Purkinje cell (primary cell): Measurements from ENCODE around the gene GUCA1C. TPM values are rescaled to one million over a fixed set of nuclear protein-coding genes. Genes with fewer than 3 reads are reported as not detected.

Experiments
- polyA plus RNA-seq: library from polyadenylated mRNA; unstranded; fragments of >200 nt; fragmentation: Nextera tagmentation; gene quantifications from 2 replicates; pipeline ENCODE4 v1.2.1, GENCODE V29; 2014

Gene GUCA1C
- polyA plus RNA-seq = not detected in 2 replicates

GRCh38 chr3:108953700-108954099 is at the start of gene GUCA1C:
GUCA1C (minus strand) TSS chr3:108953879; CDS start chr3:108953762, 117 bp downstream.

Other genes with a start within 250 kb of the GUCA1C start
- gene RETNLB, start 196.5 kb downstream of the GUCA1C start, polyA plus RNA-seq = not detected in 2 replicates
- gene TRAT1, start 131.1 kb downstream of the GUCA1C start, polyA plus RNA-seq = not detected in 2 replicates
- gene MORC1, start 164.3 kb upstream of the GUCA1C start, polyA plus RNA-seq = not detected in 2 replicates
- not detected in 2 replicates for gene C3orf85, start 182.8 kb upstream of the GUCA1C start, polyA plus RNA-seq